ENCODE data around the gene PRRX2.

PRRX2 gene

GRCh38 chr9:129697656-129698253, 32.3 kb downstream of the PRRX2 start:
- Histone ChIP-seq H4K5ac (ENCODE audit: low read length) (peak overlapping the region; percentile 56), H3K79me2 (ENCODE audit: control insufficient read depth, insufficient read depth, low read length) (no peaks in the 10 kb centered on the region), H3K27me3 (ENCODE audit: insufficient read depth, low read length, poor library complexity) (no peaks in the 10 kb centered on the region), H2BK15ac (replicated peaks; ENCODE audit: low read depth) (no peak overlapping the region), H3K23ac (ENCODE audit: low read length) (peak overlapping the region; percentile 66), H3K4me3 (ENCODE audit: low read length) (peak overlapping the region; percentile 44), H3K56ac (ENCODE audit: low read length) (peak overlapping the region; percentile 92), H3K4me2 (ENCODE audit: low read length) (peak overlapping the region; percentile 93), H3K79me1 (ENCODE audit: low read length) (no peaks in the 10 kb centered on the region), H3K9ac (ENCODE audit: low read length) (peak overlapping the region; percentile 83), H4K8ac (ENCODE audit: low read depth, low read length) (no peak overlapping the region), H3K18ac (ENCODE audit: low read length) (peak overlapping the region; percentile 65), H3K36me3 (ENCODE audit: control insufficient read depth, insufficient read depth, low read length) (no peaks in the 10 kb centered on the region), H2AK5ac (ENCODE audit: low read length) (no peak overlapping the region), H3K27ac (ENCODE audit: low read depth, low read length) (no peak overlapping the region), H2BK120ac (ENCODE audit: low read depth, low read length) (no peak overlapping the region), H2BK5ac (ENCODE audit: low read length) (no peak overlapping the region), H3K4me1 (ENCODE audit: control insufficient read depth, low read depth, low read length) (no peaks in the 10 kb centered on the region), H3K4ac (ENCODE audit: low read depth, low read length) (peak overlapping the region; percentile 56)
- WGBS (ENCODE audit: extremely low coverage, insufficient coverage, low lambda C conversion rate), result no CpG with 5 or more reads among the region's 25 CpGs
- DNase-seq, result peak; percentile 19

GRCh38 chr9:129698254-129698757, 32.9 kb downstream of the PRRX2 start:
- H3K79me2 ChIP-seq (ENCODE audit: control insufficient read depth, insufficient read depth, low read length), result no peaks in the 10 kb centered on the region
- H3K9ac ChIP-seq (ENCODE audit: low read length), result no peak overlapping the region
- no peak overlapping the region for H3K4me3 ChIP-seq (ENCODE audit: low read length)
- no peak overlapping the region for H4K8ac ChIP-seq (ENCODE audit: low read depth, low read length)
- H3K79me1 ChIP-seq (ENCODE audit: low read length), result no peaks in the 10 kb centered on the region
- H3K4me1 ChIP-seq (ENCODE audit: control insufficient read depth, low read depth, low read length), result no peaks in the 10 kb centered on the region
- no peak overlapping the region for H3K4me2 ChIP-seq (ENCODE audit: low read length)
- H3K27ac ChIP-seq (ENCODE audit: low read depth, low read length), result no peak overlapping the region
- H3K18ac ChIP-seq (ENCODE audit: low read length), result no peak overlapping the region
- H3K23ac ChIP-seq (ENCODE audit: low read length), result peak overlapping the region; percentile 57
- H2BK15ac ChIP-seq (replicated peaks; ENCODE audit: low read depth), result no peak overlapping the region
- H3K4ac ChIP-seq (ENCODE audit: low read depth, low read length), result peak overlapping the region; percentile 56
- no peak overlapping the region for H2BK120ac ChIP-seq (ENCODE audit: low read depth, low read length)
- peak overlapping the region; percentile 70 for H3K56ac ChIP-seq (ENCODE audit: low read length)
- H2AK5ac ChIP-seq (ENCODE audit: low read length), result no peak overlapping the region
- no peak overlapping the region for H4K5ac ChIP-seq (ENCODE audit: low read length)
- H3K27me3 ChIP-seq (ENCODE audit: insufficient read depth, low read length, poor library complexity), result no peaks in the 10 kb centered on the region
- no peaks in the 10 kb centered on the region for H3K36me3 ChIP-seq (ENCODE audit: control insufficient read depth, insufficient read depth, low read length)
- no peak for DNase-seq
- no CpG with 5 or more reads among the region's 17 CpGs for WGBS (ENCODE audit: extremely low coverage, insufficient coverage, low lambda C conversion rate)
- H2BK5ac ChIP-seq (ENCODE audit: low read length), result no peak overlapping the region

- no peaks in the 10 kb centered on the region for H3K79me2 ChIP-seq (ENCODE audit: control insufficient read depth, insufficient read depth, low read length)
- H3K9ac ChIP-seq (ENCODE audit: low read length), result no peak overlapping the region
- no peak for DNase-seq
- H3K4me1 ChIP-seq (ENCODE audit: control insufficient read depth, low read depth, low read length), result no peaks in the 10 kb centered on the region
- H3K27ac ChIP-seq (ENCODE audit: low read depth, low read length), result no peak overlapping the region
- H3K4ac ChIP-seq (ENCODE audit: low read depth, low read length), result no peak overlapping the region
- no peak overlapping the region for H2BK15ac ChIP-seq (replicated peaks; ENCODE audit: low read depth)
- no peak overlapping the region for H3K4me3 ChIP-seq (ENCODE audit: low read length)
- H3K79me1 ChIP-seq (ENCODE audit: low read length), result no peaks in the 10 kb centered on the region
- no peaks in the 10 kb centered on the region for H3K27me3 ChIP-seq (ENCODE audit: insufficient read depth, low read length, poor library complexity)
- H2BK5ac ChIP-seq (ENCODE audit: low read length), result no peak overlapping the region
- H3K56ac ChIP-seq (ENCODE audit: low read length), result no peak overlapping the region
- no peak overlapping the region for H2AK5ac ChIP-seq (ENCODE audit: low read length)
- H4K8ac ChIP-seq (ENCODE audit: low read depth, low read length), result no peak overlapping the region
- no peak overlapping the region for H4K5ac ChIP-seq (ENCODE audit: low read length)
- WGBS (ENCODE audit: extremely low coverage, insufficient coverage, low lambda C conversion rate), result no CpG with 5 or more reads among the region's 11 CpGs
- H3K4me2 ChIP-seq (ENCODE audit: low read length), result no peak overlapping the region
- H3K18ac ChIP-seq (ENCODE audit: low read length), result no peak overlapping the region
- no peak overlapping the region for H3K23ac ChIP-seq (ENCODE audit: low read length)
- H3K36me3 ChIP-seq (ENCODE audit: control insufficient read depth, insufficient read depth, low read length), result no peaks in the 10 kb centered on the region
- no peak overlapping the region for H2BK120ac ChIP-seq (ENCODE audit: low read depth, low read length)
Observed at GRCh38 chr9:129701054-129701453, 35.6 kb downstream of the PRRX2 start.

- no peak overlapping the region for H3K18ac ChIP-seq (ENCODE audit: low read length)
- H3K4me1 ChIP-seq (ENCODE audit: control insufficient read depth, low read depth, low read length), result no peaks in the 10 kb centered on the region
- no peak overlapping the region for H3K27ac ChIP-seq (ENCODE audit: low read depth, low read length)
- no peaks in the 10 kb centered on the region for H3K79me1 ChIP-seq (ENCODE audit: low read length)
- no peak overlapping the region for H3K56ac ChIP-seq (ENCODE audit: low read length)
- H3K79me2 ChIP-seq (ENCODE audit: control insufficient read depth, insufficient read depth, low read length), result no peaks in the 10 kb centered on the region
- H3K4me2 ChIP-seq (ENCODE audit: low read length), result no peak overlapping the region
- no peaks in the 10 kb centered on the region for H3K27me3 ChIP-seq (ENCODE audit: insufficient read depth, low read length, poor library complexity)
- H2BK15ac ChIP-seq (replicated peaks; ENCODE audit: low read depth), result no peak overlapping the region
- no peak overlapping the region for H4K8ac ChIP-seq (ENCODE audit: low read depth, low read length)
- H2BK120ac ChIP-seq (ENCODE audit: low read depth, low read length), result no peak overlapping the region
- H2BK5ac ChIP-seq (ENCODE audit: low read length), result no peak overlapping the region
- no peak overlapping the region for H3K9ac ChIP-seq (ENCODE audit: low read length)
- H4K5ac ChIP-seq (ENCODE audit: low read length), result no peak overlapping the region
- no peaks in the 10 kb centered on the region for H3K36me3 ChIP-seq (ENCODE audit: control insufficient read depth, insufficient read depth, low read length)
- H2AK5ac ChIP-seq (ENCODE audit: low read length), result no peak overlapping the region
- no peak overlapping the region for H3K4ac ChIP-seq (ENCODE audit: low read depth, low read length)
- no peak overlapping the region for H3K4me3 ChIP-seq (ENCODE audit: low read length)
- whole genome bisulfite sequencing (ENCODE audit: extremely low coverage, insufficient coverage, low lambda C conversion rate), result no CpG with 5 or more reads among the region's 5 CpGs
- no peak for DNase-seq
- no peak overlapping the region for H3K23ac ChIP-seq (ENCODE audit: low read length)
Observed at GRCh38 chr9:129701549-129701948, 36.1 kb downstream of the PRRX2 start.

GRCh38 chr9:129702589-129703520, 37.4 kb downstream of the PRRX2 start:
- no peak overlapping the region for H3K9ac ChIP-seq (ENCODE audit: low read length)
- H4K8ac ChIP-seq (ENCODE audit: low read depth, low read length), result no peak overlapping the region
- H3K79me2 ChIP-seq (ENCODE audit: control insufficient read depth, insufficient read depth, low read length), result no peaks in the 10 kb centered on the region
- H3K4me3 ChIP-seq (ENCODE audit: low read length), result no peak overlapping the region
- no peak for DNase-seq
- no CpG with 5 or more reads among the region's 19 CpGs for WGBS (ENCODE audit: extremely low coverage, insufficient coverage, low lambda C conversion rate)
- no peaks in the 10 kb centered on the region for H3K27me3 ChIP-seq (ENCODE audit: insufficient read depth, low read length, poor library complexity)
- no peak overlapping the region for H3K56ac ChIP-seq (ENCODE audit: low read length)
- no peak overlapping the region for H2BK120ac ChIP-seq (ENCODE audit: low read depth, low read length)
- no peak overlapping the region for H3K23ac ChIP-seq (ENCODE audit: low read length)
- H2BK15ac ChIP-seq (replicated peaks; ENCODE audit: low read depth), result no peak overlapping the region
- no peaks in the 10 kb centered on the region for H3K36me3 ChIP-seq (ENCODE audit: control insufficient read depth, insufficient read depth, low read length)
- no peak overlapping the region for H3K27ac ChIP-seq (ENCODE audit: low read depth, low read length)
- no peak overlapping the region for H2BK5ac ChIP-seq (ENCODE audit: low read length)
- H3K18ac ChIP-seq (ENCODE audit: low read length), result no peak overlapping the region
- no peak overlapping the region for H4K5ac ChIP-seq (ENCODE audit: low read length)
- no peaks in the 10 kb centered on the region for H3K79me1 ChIP-seq (ENCODE audit: low read length)
- H3K4me1 ChIP-seq (ENCODE audit: control insufficient read depth, low read depth, low read length), result no peaks in the 10 kb centered on the region
- H3K4ac ChIP-seq (ENCODE audit: low read depth, low read length), result no peak overlapping the region
- H3K4me2 ChIP-seq (ENCODE audit: low read length), result no peak overlapping the region
- H2AK5ac ChIP-seq (ENCODE audit: low read length), result no peak overlapping the region

All from mesendoderm (in vitro differentiated cells).